GM10266 (cell line): ENCODE data around the gene GRID1.

Experiments
- DNase-seq: peaks from one replicate; pipeline ENCODE4 v3.0.0; 2012; ENCODE audit errors: extremely low spot score
- CTCF ChIP-seq: IDR thresholded peaks from 2 replicates; pipeline ENCODE4 v1.5.1; 2012; ENCODE audit warnings: mild to moderate bottlenecking, low read depth; ENCODE audit not compliant: control insufficient read depth, insufficient read depth; ENCODE audit errors: missing control alignments

GRID1 gene

GRCh38 chr10:86265895-86266259, 100.7 kb downstream of the GRID1 start:
- TF ChIP-seq CTCF = no peak
- DNase-seq = no peak

- no peak for TF ChIP-seq CTCF
- DNase-seq = no peak
These were observed 101.2 kb downstream of the GRID1 start for GRCh38 chr10:86265236-86265894.

- no peak for DNase-seq
- TF ChIP-seq CTCF = no peak
These were observed 101.9 kb downstream of the GRID1 start for GRCh38 chr10:86264481-86265231.

GRCh38 chr10:86263907-86264306, 102.7 kb downstream of the GRID1 start:
- DNase-seq = no peak
- no peak for TF ChIP-seq CTCF

- DNase-seq = no peak
- no peak for TF ChIP-seq CTCF
These were observed 103.4 kb downstream of the GRID1 start for GRCh38 chr10:86263209-86263608.

GRCh38 chr10:86262688-86263181, 103.9 kb downstream of the GRID1 start:
- TF ChIP-seq CTCF = no peak
- no peak for DNase-seq
